ENCODE data around the gene RNF13.

GRCh38 chr3:150005243-150006112 is 192.5 kb downstream of the RNF13 start:
- TF ChIP-seq CTCF (conservative IDR thresholded peaks at IDR 0.05 in 1 of 2, IDR thresholded peaks at IDR 0.05 in 1 of 2; ENCODE audit: extremely low read depth in 1 of 2, insufficient read depth in 1 of 2, low read depth in 1 of 2, low read length in 2 of 2) (no peak), EZH2 (IDR thresholded peaks at IDR 0.05; ENCODE audit: borderline replicate concordance, low read length) (no peak)

All from mammary epithelial cell (primary cell).